Measurements from ENCODE around the gene NFIA. TPM values are rescaled to one million over a fixed set of nuclear protein-coding genes. Genes with fewer than 3 reads are reported as not detected.
A peak's percentile ranks its signal among the peaks of the same experiment; 100 is the strongest.

The NFIA gene
- total RNA-seq: 2.0 and 2.1 TPM in 2 replicates
- 1.1 TPM for polyA plus RNA-seq (2012)

GRCh38 chr1:61082311-61083012 lies at the start of gene NFIA:
Gene NFIA, plus strand, starts transcription at chr1:61082561.
- peak; percentile 46 for DNase-seq (ENCODE audit: low read depth)

GRCh38 chr1:61035880-61036279 lies 46.5 kb upstream of the NFIA start:
- no peak for DNase-seq (ENCODE audit: low read depth)

DNA sequence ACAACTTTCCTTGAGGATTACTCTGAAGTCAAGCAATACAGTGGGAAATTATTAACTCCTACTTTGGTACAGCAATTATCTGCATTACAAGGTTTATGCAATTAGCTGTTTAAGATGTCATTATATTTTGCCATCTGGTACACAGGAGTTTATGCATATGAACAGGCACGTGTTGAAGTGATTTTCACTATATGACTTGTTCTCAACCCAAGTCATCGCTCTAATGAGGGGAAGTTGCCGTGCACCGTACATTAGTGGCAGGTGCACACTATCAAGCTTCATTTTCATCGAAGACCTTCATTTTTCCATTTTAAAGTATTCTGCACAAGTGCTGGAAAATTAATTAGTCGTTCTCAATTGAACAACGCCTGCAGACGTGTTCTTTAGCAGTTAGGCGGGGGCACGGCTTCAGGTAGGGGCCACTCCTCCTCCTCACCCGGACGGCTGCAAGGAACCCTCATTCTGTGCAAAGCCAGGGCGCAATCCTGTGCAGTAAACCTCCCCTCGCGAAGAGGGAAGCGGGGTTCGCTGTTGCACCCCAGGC lies 39.8 kb upstream of the NFIA start:
- DNase-seq (ENCODE audit: low read depth): no peak

DNA sequence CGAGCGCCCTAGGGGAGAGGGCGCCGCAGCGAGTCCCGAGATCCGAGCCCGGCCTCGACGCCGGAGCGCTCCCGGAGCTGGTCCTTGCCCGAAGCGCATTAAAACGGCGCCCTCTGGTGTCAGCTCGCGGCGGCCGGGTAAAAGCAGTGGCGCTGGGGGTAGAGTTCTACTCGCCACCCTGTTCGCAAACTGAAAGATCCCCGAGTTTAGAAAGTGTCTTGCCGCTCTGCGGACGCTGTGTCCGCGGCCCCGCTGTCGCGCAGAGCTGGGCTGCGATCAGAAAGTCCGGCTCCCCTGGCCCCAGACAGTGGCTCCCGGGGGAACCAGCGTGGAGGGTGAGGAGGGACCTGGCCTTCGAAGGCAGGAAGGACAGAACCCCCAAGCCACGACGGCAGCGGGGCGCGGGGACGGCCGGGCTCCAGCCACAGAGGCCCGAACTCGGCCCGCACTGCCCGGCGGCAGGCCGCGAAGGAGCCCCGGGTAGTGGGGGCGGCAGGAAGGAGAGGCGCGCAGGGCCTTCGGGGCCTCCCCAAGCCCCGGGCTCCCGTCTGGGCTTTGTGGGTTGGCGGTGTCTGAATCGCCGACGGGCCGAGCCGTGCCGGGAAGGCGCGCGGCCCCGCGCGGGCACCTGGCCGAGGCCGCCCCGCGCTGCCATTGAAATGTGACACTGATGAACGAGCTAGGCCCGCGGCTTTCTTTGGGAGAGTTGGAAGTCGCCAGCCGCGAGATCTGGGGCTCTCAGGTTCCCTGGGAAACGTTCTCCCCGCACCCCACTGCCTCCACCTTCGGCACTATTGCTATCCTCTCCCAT lies 39.1 kb upstream of the NFIA start:
- peak; percentile 77 for DNase-seq (ENCODE audit: low read depth)

GRCh38 chr1:61046434-61046833 lies 35.9 kb upstream of the NFIA start:
- no peak for DNase-seq (ENCODE audit: low read depth)

GRCh38 chr1:61047061-61047460 lies 35.3 kb upstream of the NFIA start:
- no peak for DNase-seq (ENCODE audit: low read depth)

DNA sequence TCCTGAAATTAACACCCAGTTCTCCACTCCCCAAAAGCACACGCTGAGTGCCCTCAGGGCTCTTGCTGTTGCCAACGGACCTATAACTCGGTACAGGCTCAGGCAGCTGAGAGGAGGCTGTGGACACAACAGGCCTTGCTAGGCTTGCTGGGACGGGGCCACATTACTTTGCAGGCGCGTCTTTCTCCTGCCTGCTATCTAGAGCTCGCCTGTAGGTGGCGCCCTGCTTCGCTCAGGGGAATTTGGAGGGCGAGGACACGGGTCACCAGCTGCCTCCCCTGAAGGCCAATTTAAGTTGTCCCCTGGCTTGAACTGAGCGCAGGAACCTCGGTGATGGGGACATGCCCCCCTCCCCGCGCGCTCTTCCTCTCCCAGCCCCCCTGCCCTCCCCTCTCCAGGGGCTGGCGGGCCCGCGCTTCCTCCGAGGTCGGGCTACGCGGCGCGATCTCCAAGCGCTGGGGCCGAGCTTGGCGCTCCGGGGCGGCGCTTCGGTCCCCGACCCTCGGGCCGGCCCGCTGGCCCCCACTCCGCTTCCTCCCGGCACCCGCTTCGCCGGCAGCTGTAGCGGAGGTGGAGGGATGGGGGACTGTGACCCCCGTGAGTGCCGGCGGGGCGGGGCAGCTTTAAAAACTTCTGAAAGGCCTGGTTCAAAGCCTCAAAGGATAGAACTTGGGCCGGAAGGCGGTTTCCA lies 32.4 kb upstream of the NFIA start:
- peak; percentile 93 for DNase-seq (ENCODE audit: low read depth)

GRCh38 chr1:61050541-61051442 lies 31.6 kb upstream of the NFIA start:
- DNase-seq (ENCODE audit: low read depth): peak; percentile 9

DNA sequence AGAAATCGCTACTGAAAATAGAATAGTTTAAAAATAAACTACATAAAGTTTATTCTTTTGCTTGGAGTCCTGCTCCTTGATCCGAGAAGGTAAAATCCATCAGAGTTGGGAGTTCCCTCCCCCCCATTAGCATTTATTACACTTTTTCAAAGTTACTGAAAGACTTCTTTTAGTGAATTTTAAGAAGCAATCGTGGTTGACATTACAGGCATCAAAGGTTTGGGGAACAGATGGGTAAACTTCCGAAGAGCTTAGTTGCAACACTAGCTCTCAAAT lies 31.0 kb upstream of the NFIA start:
- no peak for DNase-seq (ENCODE audit: low read depth)

GRCh38 chr1:61051719-61052394 lies 30.5 kb upstream of the NFIA start:
- peak; percentile 4 for DNase-seq (ENCODE audit: low read depth)

DNA sequence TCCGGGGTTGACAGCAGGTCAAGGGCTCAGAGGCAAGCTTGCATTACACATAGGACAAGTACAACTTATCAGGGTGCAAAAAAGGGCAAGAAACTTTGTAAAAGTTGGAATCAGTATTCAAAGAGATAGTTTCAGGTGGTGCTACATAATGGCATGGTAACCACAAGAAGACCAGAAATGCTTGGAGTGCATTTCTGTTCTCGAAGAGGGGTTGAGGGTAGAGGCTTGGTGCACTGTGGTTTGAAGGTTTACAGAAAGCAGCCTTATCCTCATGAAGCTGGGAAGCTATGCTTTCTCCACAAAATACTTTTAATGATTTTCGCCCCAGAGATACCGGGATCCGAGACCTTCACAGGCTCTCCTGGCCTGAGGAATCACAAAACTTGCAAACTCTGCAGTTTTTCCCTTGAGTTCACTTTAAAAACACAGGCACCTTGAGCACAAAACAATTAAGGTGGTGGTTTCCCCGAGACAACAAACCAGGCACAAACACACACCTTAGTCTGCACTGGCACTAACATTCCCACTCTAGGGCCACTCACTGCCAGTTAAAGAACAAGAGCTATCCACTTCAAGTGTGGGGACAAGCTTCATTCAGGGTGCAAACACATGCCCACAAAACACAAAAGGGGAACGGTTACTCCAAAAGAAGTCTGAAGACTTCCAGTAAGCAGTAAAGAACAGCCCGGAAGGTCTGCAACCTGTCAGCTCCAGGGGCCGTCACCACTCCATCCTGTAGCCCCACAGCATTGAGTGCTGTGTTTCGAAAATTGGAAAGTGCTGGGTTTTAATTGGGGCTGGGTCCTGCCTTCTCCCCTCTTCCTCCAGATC lies 29.8 kb upstream of the NFIA start:
- DNase-seq (ENCODE audit: low read depth): no peak

- no peak for DNase-seq (ENCODE audit: low read depth)
These were observed 29.1 kb upstream of the NFIA start for GRCh38 chr1:61053226-61053711.

GRCh38 chr1:61053712-61054600 lies 28.4 kb upstream of the NFIA start:
- DNase-seq (ENCODE audit: low read depth): peak; percentile 5

DNA sequence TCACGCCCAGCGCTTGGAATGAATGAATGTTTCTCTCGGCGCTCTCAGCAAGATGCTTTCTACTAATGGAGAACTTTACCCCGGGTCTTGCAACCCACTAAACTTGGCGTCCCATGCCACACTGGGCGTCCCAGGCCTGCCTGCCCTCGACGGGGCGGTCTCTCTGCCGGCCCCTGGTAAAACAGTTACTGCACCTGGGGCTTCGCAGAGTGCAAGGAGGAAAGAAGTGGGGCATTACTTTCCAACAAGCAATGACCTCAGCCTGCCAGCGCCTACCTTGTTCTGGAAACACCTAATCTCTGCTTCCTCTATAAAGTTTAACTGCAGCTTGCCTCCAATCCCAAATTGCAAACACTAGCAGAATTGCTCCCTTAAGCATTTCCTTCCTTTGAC lies 27.8 kb upstream of the NFIA start:
- DNase-seq (ENCODE audit: low read depth): no peak

- no peak for DNase-seq (ENCODE audit: low read depth)
These were observed 27.2 kb upstream of the NFIA start for GRCh38 chr1:61055110-61055614.

- no peak for DNase-seq (ENCODE audit: low read depth)
These were observed 26.2 kb upstream of the NFIA start for GRCh38 chr1:61056196-61056572.

DNA sequence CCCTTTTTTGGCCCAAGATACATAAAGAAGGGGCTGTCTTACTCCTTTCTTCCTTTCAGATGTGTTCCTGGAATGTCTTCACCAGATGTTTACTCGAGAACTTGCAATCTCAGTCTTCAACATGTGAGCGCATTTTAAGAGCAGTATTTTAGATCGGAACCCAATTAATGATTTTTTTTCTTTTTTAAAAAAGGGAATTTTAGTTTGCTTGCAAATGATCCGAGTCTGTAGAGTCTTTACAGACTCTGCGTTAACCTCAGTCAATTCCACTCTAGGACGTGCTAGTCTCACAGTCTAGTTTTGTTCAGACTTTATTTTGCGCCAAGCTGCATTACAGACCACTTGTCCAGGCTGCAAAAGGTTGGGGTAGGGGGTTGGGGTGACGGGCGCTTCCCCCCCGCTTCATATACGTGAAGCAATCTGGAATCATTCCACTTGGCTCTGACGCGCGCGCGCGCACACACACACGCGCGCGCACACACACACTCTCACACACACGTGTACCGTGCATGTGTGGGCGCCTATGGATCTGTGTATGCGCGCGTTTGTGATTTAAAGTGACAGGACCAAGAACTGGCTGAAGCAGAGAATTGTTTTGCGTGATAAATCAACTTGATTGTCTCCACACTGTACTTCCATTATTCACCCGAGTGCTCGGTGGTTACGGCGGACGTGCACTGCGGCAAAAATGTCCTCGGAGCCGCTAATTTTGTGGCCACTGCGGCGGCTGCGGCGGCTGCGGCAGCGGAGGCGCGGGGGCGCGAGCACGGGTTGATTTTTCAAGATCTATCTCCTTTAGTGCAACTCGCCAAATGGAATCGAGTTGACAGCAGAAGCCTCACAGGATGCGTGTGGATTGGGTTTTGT lies 25.6 kb upstream of the NFIA start:
- peak; percentile 29 for DNase-seq (ENCODE audit: low read depth)
